Fibroblast of villous mesenchyme (primary cell): ENCODE data around the gene GRIA1. TPM values are rescaled to one million over a fixed set of nuclear protein-coding genes. Genes with fewer than 3 reads are reported as not detected.

Experiments used
- DNase-seq: peaks from one replicate; pipeline ENCODE4 v3.0.0-alpha.2; 2010; ENCODE audit warnings: low read depth
- H3K4me3 ChIP-seq: 2 replicates; pipeline ENCODE4 v1.5.1; 2011; ENCODE audit warnings: low read depth, mild to moderate bottlenecking, low read length
- CTCF ChIP-seq: IDR thresholded peaks from 2 replicates; pipeline ENCODE4 v1.5.1; 2012; ENCODE audit warnings: low read depth, mild to moderate bottlenecking, low read length; ENCODE audit not compliant: insufficient read depth
- total RNA-seq: library from RNA; depleted of rRNA; stranded (reverse); fragments of >200 nt; gene quantifications from 2 replicates; pipeline ENCODE4 v1.2.3, GENCODE V29; 2012

The GRIA1 gene
- total RNA-seq, 1 donor: 22.5 TPM

GRCh38 chr5:153671653-153672346 lies 181.3 kb downstream of the GRIA1 start:
- no peak for DNase-seq
- H3K4me3 ChIP-seq: no peak overlapping the region
- TF ChIP-seq CTCF: no peak

- DNase-seq: no peak
- no peak for TF ChIP-seq CTCF
- no peak overlapping the region for H3K4me3 ChIP-seq
These were observed 182.0 kb downstream of the GRIA1 start for GRCh38 chr5:153672347-153673090.

- no peak for TF ChIP-seq CTCF
- H3K4me3 ChIP-seq: no peak overlapping the region
- no peak for DNase-seq
These were observed 183.9 kb downstream of the GRIA1 start for GRCh38 chr5:153674356-153674755.

- no peak for DNase-seq
- TF ChIP-seq CTCF: no peak
- H3K4me3 ChIP-seq: no peak overlapping the region
These were observed 185.9 kb downstream of the GRIA1 start for GRCh38 chr5:153676406-153676805.

GRCh38 chr5:153676821-153677220 lies 186.4 kb downstream of the GRIA1 start:
- DNase-seq: no peak
- no peak for TF ChIP-seq CTCF

GRCh38 chr5:153678617-153679329 lies 188.3 kb downstream of the GRIA1 start:
- no peak for DNase-seq
- no peak for TF ChIP-seq CTCF
- H3K4me3 ChIP-seq: no peak overlapping the region

More at GRCh38 chr5:153676821-153677220, 186.4 kb downstream of the GRIA1 start:
- no peak overlapping the region for H3K4me3 ChIP-seq
